IMR-90 (cell line): ENCODE results near the gene PLA2G15. TPM values are rescaled to one million over a fixed set of nuclear protein-coding genes. Genes with fewer than 3 reads are reported as not detected.

Source experiments
- ATAC-seq: fragments of 200-7000 bp; cut with Tn5 transposase; 2 replicates; pipeline ENCODE4 v1.9.1; 2020; ENCODE audit warnings: low read depth, mild to moderate bottlenecking, moderate library complexity
- BruUV-seq: library from RNA; stranded (reverse); fragments of 400-500 nt; replicated peaks from 2 replicates; lab custom pipeline; 2021; lab: Mats Ljungman, UMichigan
- CTCF ChIA-PET: fragments of 300-600 bp; formaldehyde crosslinking; extraction: SDS; loops from one replicate; lab custom pipeline; 2021; ENCODE audit warnings: antibody characterized with exemption; lab: Yijun Ruan, JAX
- POLR2A ChIA-PET: fragments of 300-600 bp; sonication (Branson Sonifier 250); formaldehyde crosslinking; loops from one replicate; lab custom pipeline; 2022; ENCODE audit warnings: antibody characterized with exemption; ENCODE audit not compliant: unreplicated experiment; lab: Charles Lee
- DNase-seq: peaks from one replicate; pipeline ENCODE4 v3.0.0; 2013
- H2AFZ ChIP-seq: replicated peaks from 2 replicates; pipeline ENCODE3; 2013; ENCODE audit warnings: low read length, mild to moderate bottlenecking; ENCODE audit not compliant: poor library complexity
- H2AK5ac ChIP-seq: 2 replicates; pipeline ENCODE4 v1.6.1; 2013; ENCODE audit warnings: low read depth, low read length, inconsistent platforms
- H2AK9ac ChIP-seq: replicated peaks from 2 replicates; pipeline ENCODE3; 2013; ENCODE audit warnings: mild to moderate bottlenecking, low read depth, low read length, moderate library complexity; ENCODE audit not compliant: poor library complexity
- H2BK120ac ChIP-seq: 2 replicates; pipeline ENCODE4 v1.6.1; 2013; ENCODE audit warnings: low read depth, low read length, inconsistent platforms
- H2BK15ac ChIP-seq: 3 replicates; pipeline ENCODE4 v1.6.1; 2013; ENCODE audit warnings: low read depth, low read length, inconsistent platforms
- H2BK20ac ChIP-seq: 2 replicates; pipeline ENCODE4 v1.6.1; 2013; ENCODE audit warnings: low read depth, mild to moderate bottlenecking, inconsistent platforms, low read length, moderate library complexity
- H2BK5ac ChIP-seq: 2 replicates; pipeline ENCODE4 v1.6.1; 2013; ENCODE audit warnings: mild to moderate bottlenecking, low read depth, low read length, inconsistent platforms; ENCODE audit not compliant: poor library complexity, severe bottlenecking
- H3K14ac ChIP-seq: replicated peaks from 2 replicates; pipeline ENCODE4 v1.6.1; 2013; ENCODE audit warnings: low read depth, low read length, inconsistent platforms
- H3K18ac ChIP-seq: 2 replicates; pipeline ENCODE4 v1.6.1; 2013; ENCODE audit warnings: low read depth, low read length, control low read depth
- H3K23ac ChIP-seq: 2 replicates; pipeline ENCODE4 v1.6.1; 2013; ENCODE audit warnings: low read depth, low read length, inconsistent platforms
- H3K27ac ChIP-seq: 2 replicates; pipeline ENCODE4 v1.5.1; 2013; ENCODE audit warnings: mild to moderate bottlenecking, control low read depth, low read length; ENCODE audit not compliant: insufficient read depth
- H3K27me3 ChIP-seq: 2 replicates; pipeline ENCODE4 v1.6.1; 2013; ENCODE audit warnings: low read length; ENCODE audit not compliant: control insufficient read depth, insufficient read depth
- H3K36me3 ChIP-seq: 2 replicates; pipeline ENCODE4 v1.6.1; 2013; ENCODE audit warnings: low read length, mixed read lengths; ENCODE audit not compliant: control insufficient read depth, insufficient read depth
- H3K4ac ChIP-seq: 2 replicates; pipeline ENCODE4 v1.6.1; 2013; ENCODE audit warnings: low read depth, low read length, inconsistent platforms
- H3K4me1 ChIP-seq: 2 replicates; pipeline ENCODE4 v1.6.1; 2013; ENCODE audit warnings: low read length, mixed read lengths; ENCODE audit not compliant: control insufficient read depth, insufficient read depth
- H3K4me2 ChIP-seq: 2 replicates; pipeline ENCODE4 v1.6.1; 2013; ENCODE audit warnings: low read depth, mild to moderate bottlenecking, control low read depth, low read length, moderate library complexity
- H3K4me3 ChIP-seq: 2 replicates; pipeline ENCODE4 v1.5.1; 2013; ENCODE audit warnings: low read depth, mild to moderate bottlenecking, control low read depth, low read length, moderate library complexity; ENCODE audit not compliant: insufficient read depth
- H3K56ac ChIP-seq: 2 replicates; pipeline ENCODE4 v1.6.1; 2013; ENCODE audit warnings: low read length, inconsistent platforms; ENCODE audit not compliant: insufficient read depth; ENCODE audit errors: extremely low read depth
- H3K79me1 ChIP-seq, 2 experiments: 2 replicates each; pipeline ENCODE4 v1.6.1; 2013; ENCODE audit warnings: low read length in 2 of 2, inconsistent platforms in 1 of 2, low read depth in 1 of 2
- H3K9ac ChIP-seq: 2 replicates; pipeline ENCODE4 v1.6.1; 2013; ENCODE audit warnings: low read depth, low read length, control low read depth
- H3K9me1 ChIP-seq: 2 replicates; pipeline ENCODE4 v1.6.1; 2013; ENCODE audit warnings: low read length, inconsistent platforms; ENCODE audit not compliant: insufficient read depth
- H3K9me3 ChIP-seq: 2 replicates; pipeline ENCODE4 v1.6.1; 2013; ENCODE audit warnings: low read length; ENCODE audit not compliant: control insufficient read depth, insufficient read depth
- H4K20me1 ChIP-seq: 2 replicates; pipeline ENCODE4 v1.6.1; 2013; ENCODE audit warnings: low read length, inconsistent platforms; ENCODE audit not compliant: insufficient read depth
- H4K5ac ChIP-seq: 2 replicates; pipeline ENCODE4 v1.6.1; 2013; ENCODE audit warnings: mild to moderate bottlenecking, low read depth, low read length, control low read depth
- H4K8ac ChIP-seq, 2 experiments: 2 replicates each; pipeline ENCODE4 v1.6.1; 2013; ENCODE audit warnings: low read depth in 2 of 2, low read length in 2 of 2, control low read depth in 1 of 2, inconsistent platforms in 1 of 2
- H4K91ac ChIP-seq: 2 replicates; pipeline ENCODE4 v1.6.1; 2013; ENCODE audit warnings: low read depth, low read length, inconsistent platforms; ENCODE audit not compliant: insufficient read depth
- BHLHE40 ChIP-seq: fragments of 150-350 bp; IDR thresholded peaks from 2 replicates; pipeline ENCODE4 v1.6.1; 2016; ENCODE audit warnings: mild to moderate bottlenecking, low read depth, low read length
- CHD1 ChIP-seq: IDR thresholded peaks from 2 replicates; pipeline ENCODE4 v1.6.1; 2012; ENCODE audit warnings: low read depth, low read length, improper control_type of control experiment
- CTCF ChIP-seq: conservative IDR thresholded peaks from 2 replicates; pipeline ENCODE4 v1.5.1; 2012; ENCODE audit warnings: mild to moderate bottlenecking, low read depth, low read length, improper control_type of control experiment
- ELK1 ChIP-seq: fragments of 150-350 bp; IDR thresholded peaks from 2 replicates; pipeline ENCODE4 v1.6.1; 2016; ENCODE audit warnings: low read depth, mild to moderate bottlenecking, low read length, moderate library complexity, borderline replicate concordance
- FOS ChIP-seq: fragments of 150-350 bp; IDR thresholded peaks from 2 replicates; pipeline ENCODE4 v1.6.1; 2016; ENCODE audit warnings: low read depth, low read length
- MAFK ChIP-seq: IDR thresholded peaks from 2 replicates; pipeline ENCODE4 v1.6.1; 2012; ENCODE audit warnings: low read depth, low read length, improper control_type of control experiment
- MAZ ChIP-seq: IDR thresholded peaks from 2 replicates; pipeline ENCODE4 v1.6.1; 2012; ENCODE audit warnings: low read depth, mild to moderate bottlenecking, low read length, improper control_type of control experiment, moderate library complexity, borderline replicate concordance
- MXI1 ChIP-seq: IDR thresholded peaks from 2 replicates; pipeline ENCODE4 v1.6.1; 2012; ENCODE audit warnings: low read depth, mild to moderate bottlenecking, low read length, moderate library complexity, borderline replicate concordance
- NFE2L2 ChIP-seq: fragments of 150-350 bp; IDR thresholded peaks from 2 replicates; pipeline ENCODE4 v1.6.1; 2016; ENCODE audit warnings: low read depth, mild to moderate bottlenecking, low read length
- POLR2A ChIP-seq: IDR thresholded peaks from 2 replicates; pipeline ENCODE4 v1.6.1; 2012; ENCODE audit warnings: mild to moderate bottlenecking, low read depth, low read length
- RAD21 ChIP-seq: IDR thresholded peaks from 2 replicates; pipeline ENCODE4 v1.6.1; 2012; ENCODE audit warnings: low read length, improper control_type of control experiment
- RCOR1 ChIP-seq: IDR thresholded peaks from 2 replicates; pipeline ENCODE4 v1.6.1; 2012; ENCODE audit warnings: mild to moderate bottlenecking, low read length, improper control_type of control experiment; ENCODE audit not compliant: insufficient replicate concordance
- RFX5 ChIP-seq: IDR thresholded peaks from 2 replicates; pipeline ENCODE4 v1.8.0; 2012; ENCODE audit warnings: low read depth, mild to moderate bottlenecking, low read length, moderate library complexity
- SMC3 ChIP-seq: fragments of 150-350 bp; IDR thresholded peaks from 2 replicates; pipeline ENCODE4 v1.6.1; 2016; ENCODE audit warnings: low read depth, mild to moderate bottlenecking, antibody characterized with exemption, low read length, moderate library complexity
- USF2 ChIP-seq: fragments of 150-350 bp; IDR thresholded peaks from 2 replicates; pipeline ENCODE4 v1.6.1; 2017; ENCODE audit warnings: mild to moderate bottlenecking, antibody characterized with exemption, low read length, low read depth
- WGBS, 2 experiments: methylation state at CpG; one replicate each; pipeline versions ENCODE4 v1.1.5 to v1.1.7; 2013; ENCODE audit warnings: missing lambda C conversion rate in 2 of 2; ENCODE audit not compliant: insufficient read length in 1 of 2; ENCODE audit errors: extremely low coverage in 2 of 2; 5-methylcytosine and 5-hydroxymethylcytosine counted together
- dilution Hi-C: fragments of 300-500 bp; cut with HindIII; formaldehyde crosslinking; loops from one replicate; pipeline ENCODE4 v1.14.3; 2018; ENCODE audit warnings: low sequenced_read_pairs; ENCODE audit not compliant: unreplicated experiment
- in situ Hi-C: fragments of 300-500 bp; cut with MboI; formaldehyde crosslinking; loops from 3 replicates; pipeline ENCODE4 v1.14.3; 2019; ENCODE audit warnings: low sequenced_read_pairs, inconsistent platforms, mixed read lengths
- intact Hi-C: fragments of 100-400 bp; cut with micrococcal nuclease; formaldehyde crosslinking; loops from 2 replicates; pipeline ENCODE4 v1.10.0; 2022
- polyA plus RNA-seq, 3 experiments: library from polyadenylated mRNA; depleted of rRNA; stranded (reverse); fragments of >200 nt; gene quantifications; 2 replicates each; pipeline ENCODE4 v1.2.3, GENCODE V29; 2012; ENCODE audit warnings: low replicate concordance in 1 of 3
- total RNA-seq: library from RNA; depleted of rRNA; stranded (reverse); fragments of >200 nt; gene quantifications from 2 replicates; pipeline ENCODE4 v1.2.3, GENCODE V29; 2012

Gene PLA2G15
- total and polyA plus RNA-seq, 2 of the 4 experiments (the other 2 are of a cell fraction) = 19.5 to 31.7 TPM

GRCh38 chr16:68283346-68283745 is 38.2 kb downstream of the PLA2G15 start:
- Histone ChIP-seq H3K27ac (peak overlapping the region; percentile 23; the same call in 1 of the 2 replicates), H3K4me1 (peaks cover 10% of the 10 kb centered on the region), H3K27me3 (no peaks in the 10 kb centered on the region), H3K9me3 (no peaks in the 10 kb centered on the region), H3K14ac (no peak overlapping the region), H3K4me3 (no peak overlapping the region), H3K9me1 (peaks cover 28% of the 10 kb centered on the region), H3K79me1 (peaks cover 16 to 87% of the 10 kb centered on the region in 2 experiments), H3K4me2 (no peak overlapping the region), H4K8ac (no peak overlapping the region), H2AK5ac (no peak overlapping the region), H2AK9ac (no peak overlapping the region), H3K23ac (no peak overlapping the region), H2BK20ac (no peak overlapping the region), H3K56ac (no peak overlapping the region), H3K4ac (no peak overlapping the region), H2BK5ac (no peak overlapping the region), H4K91ac (no peak overlapping the region), H4K5ac (no peak overlapping the region), H3K36me3 (peaks cover 23% of the 10 kb centered on the region), H2BK15ac (no peak overlapping the region), H3K9ac (no peak overlapping the region), H2AFZ (no peak overlapping the region), H2BK120ac (no peak overlapping the region), H4K20me1 (peaks cover 71% of the 10 kb centered on the region), H3K18ac (no peak overlapping the region)
- ChIA-PET CTCF (interaction anchor here (0.9 kb wide), 1 partner anchor 9 kb away, joined by 3 read pairs; no protein-coding TSS in a partner anchor), POLR2A (no interaction called here)
- BruUV-seq = no TSS peak
- DNase-seq = no peak
- no peak for TF ChIP-seq FOS
- no peak for TF ChIP-seq USF2
- TF ChIP-seq POLR2A = no peak
- no peak for TF ChIP-seq RAD21
- no peak for TF ChIP-seq CTCF
- no peak for TF ChIP-seq RFX5
- no peak for TF ChIP-seq BHLHE40
- TF ChIP-seq MAFK = no peak
- no peak for TF ChIP-seq MAZ
- no peak for TF ChIP-seq RCOR1
- TF ChIP-seq ELK1 = no peak
- no peak for TF ChIP-seq MXI1
- no peak for TF ChIP-seq CHD1
- TF ChIP-seq SMC3 = no peak
- no peak for TF ChIP-seq NFE2L2
- dilution Hi-C loops (no loop called here), intact Hi-C loops (no loop called here), in situ Hi-C loops (no loop called here)
- no peak for ATAC-seq
- no CpG with 5 or more reads among the region's 5 CpGs for WGBS, 2 experiments
